ENCODE results near the gene TOP2A. TPM values are rescaled to one million over a fixed set of nuclear protein-coding genes. Genes with fewer than 3 reads are reported as not detected.
A peak's percentile ranks its signal among the peaks of the same experiment; 100 is the strongest.
"Not testable (repeated sequence)": the region's sequence is repeated elsewhere in the genome, so short reads cannot be mapped to it uniquely, and the experiment has no call there.

Gene TOP2A
- total RNA-seq, 2 experiments from 2014 or later: 504 to 522 TPM

GRCh38 chr17:40416671-40417070 is 1.0 kb downstream of the TOP2A start:
- peak overlapping the region; percentile 96 for H3K27ac Mint-ChIP-seq
- DNase-seq: no peak
- H3K4me3 Mint-ChIP-seq: peak overlapping the region; percentile 96
- peaks cover 41% of the 10 kb centered on the region for H3K36me3 Mint-ChIP-seq (ENCODE audit: low read depth)
- CTCF ChIA-PET: interaction anchor here (0.8 to 8.4 kb wide), 9 partner anchors 9 to 135 kb away, joined by 3 to 73 read pairs (median 4); no protein-coding TSS in a partner anchor
- H3K27me3 Mint-ChIP-seq: no peaks in the 10 kb centered on the region
- peaks cover 54% of the 10 kb centered on the region for H3K4me1 Mint-ChIP-seq
- POLR2A ChIA-PET: interaction anchor here (0.7 kb wide), 1 partner anchor 60 kb away, joined by 3 read pairs; no protein-coding TSS in a partner anchor
- H3K9me3 Mint-ChIP-seq: no peaks in the 10 kb centered on the region

- no peak for DNase-seq
- Mint-ChIP-seq H3K36me3 (ENCODE audit: low read depth) (peaks cover 51% of the 10 kb centered on the region), H3K9me3 (no peaks in the 10 kb centered on the region), H3K27me3 (no peaks in the 10 kb centered on the region), H3K27ac (peak overlapping the region; percentile 10), H3K4me1 (peaks cover 59% of the 10 kb centered on the region), H3K4me3 (peak overlapping the region; percentile 96)
- ChIA-PET POLR2A (interaction anchor here (0.7 kb wide), 1 partner anchor 145 kb away, joined by 3 read pairs; no protein-coding TSS in a partner anchor), CTCF (interaction anchor here (0.7 to 8.4 kb wide), 11 partner anchors 8 to 148 kb away, joined by 3 to 73 read pairs (median 3); partner anchors contain the start of gene IGFBP4)
Measured at GRCh38 chr17:40415390-40415789, 2.3 kb downstream of the TOP2A start.

GRCh38 chr17:40414312-40414711 is 3.4 kb downstream of the TOP2A start:
- H3K9me3 Mint-ChIP-seq, H3K27me3 Mint-ChIP-seq, H3K4me3 Mint-ChIP-seq, H3K27ac Mint-ChIP-seq, POLR2A ChIA-PET, DNase-seq: not testable (repeated sequence)
- Mint-ChIP-seq H3K36me3 (ENCODE audit: low read depth) (peaks cover 59% of the 10 kb centered on the region), H3K4me1 (peaks cover 61% of the 10 kb centered on the region)
- CTCF ChIA-PET: interaction anchor here (1.7 to 8.4 kb wide), 2 partner anchors 33 to 119 kb away, joined by 4 to 73 read pairs; no protein-coding TSS in a partner anchor

- Mint-ChIP-seq H3K9me3 (no peaks in the 10 kb centered on the region), H3K36me3 (ENCODE audit: low read depth) (peaks cover 59% of the 10 kb centered on the region), H3K27ac (peak overlapping the region; percentile 13), H3K27me3 (no peaks in the 10 kb centered on the region), H3K4me3 (no peak overlapping the region), H3K4me1 (peaks cover 51% of the 10 kb centered on the region)
- ChIA-PET POLR2A (interaction anchor here (0.8 kb wide), 1 partner anchor 121 kb away, joined by 3 read pairs; no protein-coding TSS in a partner anchor), CTCF (interaction anchor here (1.2 to 8.4 kb wide), 3 partner anchors 14 to 147 kb away, joined by 3 to 73 read pairs (median 3); no protein-coding TSS in a partner anchor)
- DNase-seq: no peak
Measured at GRCh38 chr17:40412880-40413279, 4.8 kb downstream of the TOP2A start.

- DNase-seq: no peak
- CTCF ChIA-PET: interaction anchor here (0.6 to 8.4 kb wide), 6 partner anchors 11 to 233 kb away, joined by 3 to 73 read pairs (median 4); no protein-coding TSS in a partner anchor
- H3K27me3 Mint-ChIP-seq: no peaks in the 10 kb centered on the region
- peaks cover 62% of the 10 kb centered on the region for H3K36me3 Mint-ChIP-seq (ENCODE audit: low read depth)
- no peaks in the 10 kb centered on the region for H3K9me3 Mint-ChIP-seq
- POLR2A ChIA-PET: no interaction called here
- H3K27ac Mint-ChIP-seq: peak overlapping the region; percentile 69
- H3K4me3 Mint-ChIP-seq: no peak overlapping the region
- H3K4me1 Mint-ChIP-seq: peaks cover 52% of the 10 kb centered on the region
Measured at GRCh38 chr17:40411821-40412220, 5.9 kb downstream of the TOP2A start.

- Mint-ChIP-seq H3K4me3 (no peak overlapping the region), H3K27ac (peak overlapping the region; percentile 2), H3K4me1 (peaks cover 42% of the 10 kb centered on the region), H3K9me3 (no peaks in the 10 kb centered on the region), H3K36me3 (ENCODE audit: low read depth) (peaks cover 57% of the 10 kb centered on the region), H3K27me3 (no peaks in the 10 kb centered on the region)
- no peak for DNase-seq
- POLR2A ChIA-PET: no interaction called here
- CTCF ChIA-PET: interaction anchor here (1.4 to 8.4 kb wide), 3 partner anchors 17 to 150 kb away, joined by 5 to 73 read pairs (median 5); no protein-coding TSS in a partner anchor
Measured at GRCh38 chr17:40410082-40410481, 7.6 kb downstream of the TOP2A start.

GRCh38 chr17:40409540-40409939 is 8.2 kb downstream of the TOP2A start:
- not testable (repeated sequence) for H3K27me3 Mint-ChIP-seq, H3K9me3 Mint-ChIP-seq, H3K4me3 Mint-ChIP-seq, DNase-seq
- peak overlapping the region; percentile 13 for H3K27ac Mint-ChIP-seq
- POLR2A ChIA-PET: interaction anchor here (0.6 kb wide), 1 partner anchor 13 kb away, joined by 11 read pairs; no protein-coding TSS in a partner anchor
- H3K36me3 Mint-ChIP-seq (ENCODE audit: low read depth): peaks cover 63% of the 10 kb centered on the region
- H3K4me1 Mint-ChIP-seq: peaks cover 41% of the 10 kb centered on the region
- CTCF ChIA-PET: interaction anchor here (1.1 kb wide), 1 partner anchor 124 kb away, joined by 3 read pairs; no protein-coding TSS in a partner anchor

GRCh38 chr17:40407460-40407859 is 10.2 kb downstream of the TOP2A start:
- H3K9me3 Mint-ChIP-seq: no peaks in the 10 kb centered on the region
- ChIA-PET CTCF (interaction anchor here (1.3 to 2.0 kb wide), 3 partner anchors 8 to 132 kb away, joined by 4 to 8 read pairs (median 5); partner anchors contain the start of gene TOP2A), POLR2A (interaction anchor here (0.7 kb wide), 2 partner anchors 9 to 18 kb away, joined by 3 read pairs; no protein-coding TSS in a partner anchor)
- H3K27me3 Mint-ChIP-seq: no peaks in the 10 kb centered on the region
- DNase-seq: no peak
- H3K4me1 Mint-ChIP-seq: peaks cover 42% of the 10 kb centered on the region
- H3K4me3 Mint-ChIP-seq: no peak overlapping the region
- no peak overlapping the region for H3K27ac Mint-ChIP-seq
- H3K36me3 Mint-ChIP-seq (ENCODE audit: low read depth): peaks cover 68% of the 10 kb centered on the region

GRCh38 chr17:40404003-40404402 is 13.7 kb downstream of the TOP2A start:
- CTCF ChIA-PET: no interaction called here

GRCh38 chr17:40402668-40403067 is 15.0 kb downstream of the TOP2A start:
- Mint-ChIP-seq H3K4me1 (peaks cover 40% of the 10 kb centered on the region), H3K4me3 (peak overlapping the region; percentile 44), H3K9me3 (no peaks in the 10 kb centered on the region), H3K27ac (peak overlapping the region; percentile 78), H3K36me3 (ENCODE audit: low read depth) (peaks cover 84% of the 10 kb centered on the region), H3K27me3 (no peaks in the 10 kb centered on the region)
- CTCF ChIA-PET: no interaction called here
- POLR2A ChIA-PET: interaction anchor here (1.5 kb wide), 1 partner anchor 15 kb away, joined by 4 read pairs; the partner anchor contains the start of gene TOP2A
- no peak for DNase-seq

More at GRCh38 chr17:40404003-40404402, 13.7 kb downstream of the TOP2A start:
- Mint-ChIP-seq H3K27ac (peak overlapping the region; percentile 26), H3K36me3 (ENCODE audit: low read depth) (peaks cover 72% of the 10 kb centered on the region), H3K27me3 (no peaks in the 10 kb centered on the region), H3K4me3 (no peak overlapping the region), H3K9me3 (no peaks in the 10 kb centered on the region), H3K4me1 (peaks cover 42% of the 10 kb centered on the region)
- no peak for DNase-seq
- POLR2A ChIA-PET: interaction anchor here (1.5 kb wide), 1 partner anchor 14 kb away, joined by 4 read pairs; the partner anchor contains the start of gene TOP2A

GRCh38 chr17:40399185-40399584 is 18.5 kb downstream of the TOP2A start:
- H3K27ac Mint-ChIP-seq: peak overlapping the region; percentile 62
- H3K4me3 Mint-ChIP-seq: no peak overlapping the region

GRCh38 chr17:40386555-40386954 is 31.1 kb downstream of the TOP2A start:
- DNase-seq, H3K27me3 Mint-ChIP-seq, H3K4me1 Mint-ChIP-seq, H3K9me3 Mint-ChIP-seq, POLR2A ChIA-PET, H3K4me3 Mint-ChIP-seq: not testable (repeated sequence)
- CTCF ChIA-PET: interaction anchor here (1.0 kb wide), 1 partner anchor 18 kb away, joined by 3 read pairs; no protein-coding TSS in a partner anchor
- Mint-ChIP-seq H3K27ac (peak overlapping the region; percentile 46), H3K36me3 (ENCODE audit: low read depth) (peaks cover 41% of the 10 kb centered on the region)

More at GRCh38 chr17:40399185-40399584, 18.5 kb downstream of the TOP2A start:
- POLR2A ChIA-PET: no interaction called here
- no peaks in the 10 kb centered on the region for H3K27me3 Mint-ChIP-seq
- no peak for DNase-seq
- H3K4me1 Mint-ChIP-seq: peaks cover 34% of the 10 kb centered on the region
- peaks cover 70% of the 10 kb centered on the region for H3K36me3 Mint-ChIP-seq (ENCODE audit: low read depth)
- CTCF ChIA-PET: interaction anchor here (0.6 to 1.7 kb wide), 9 partner anchors 29 to 225 kb away, joined by 3 to 4 read pairs (median 3); no protein-coding TSS in a partner anchor
- H3K9me3 Mint-ChIP-seq: no peaks in the 10 kb centered on the region

GRCh38 chr17:40382251-40382650 is 35.4 kb downstream of the TOP2A start:
- H3K36me3 Mint-ChIP-seq (ENCODE audit: low read depth): peaks cover 13% of the 10 kb centered on the region
- POLR2A ChIA-PET: interaction anchor here (0.6 kb wide), 1 partner anchor 148 kb away, joined by 3 read pairs; no protein-coding TSS in a partner anchor
- no peaks in the 10 kb centered on the region for H3K9me3 Mint-ChIP-seq
- CTCF ChIA-PET: interaction anchor here (1.0 to 1.3 kb wide), 2 partner anchors 19 to 56 kb away, joined by 3 to 4 read pairs; no protein-coding TSS in a partner anchor
- no peaks in the 10 kb centered on the region for H3K27me3 Mint-ChIP-seq
- no peak overlapping the region for H3K27ac Mint-ChIP-seq
- no peak for DNase-seq
- H3K4me1 Mint-ChIP-seq: no peaks in the 10 kb centered on the region
- H3K4me3 Mint-ChIP-seq: no peak overlapping the region
